Stimulated activated CD4-positive, alpha-beta T cell treated with anti-CD3 and anti-CD28 coated beads, Interleukin-1b, Interleukin-23, amount 100 ng/mL, for 1 hour (primary cell): ENCODE data around the gene ENDOV.

Experiments used
- DNase-seq, 2 donors: peaks; one replicate each; pipeline ENCODE4 v3.0.0-alpha.2; 2020; ENCODE audit warnings: low read depth in 2 of 2

Gene ENDOV

GRCh38 chr17:80482555-80483308 lies 67.8 kb downstream of the ENDOV start:
- DNase-seq: no peak

GRCh38 chr17:80485846-80486245 lies 70.9 kb downstream of the ENDOV start:
- DNase-seq: no peak

- no peak for DNase-seq
Observed at GRCh38 chr17:80486692-80487091, 71.7 kb downstream of the ENDOV start.

GRCh38 chr17:80487511-80487910 lies 72.5 kb downstream of the ENDOV start:
- no peak for DNase-seq
